GM15510 (cell line): ENCODE data around the gene OSBPL3.
A peak's percentile ranks its signal among the peaks of the same experiment; 100 is the strongest.

Experiments
- POLR2A ChIP-seq: IDR thresholded peaks from 3 replicates; pipeline ENCODE4 v1.6.1; 2011; ENCODE audit warnings: borderline replicate concordance; ENCODE audit not compliant: insufficient read length; ENCODE audit errors: extremely low read depth

The OSBPL3 gene

GRCh38 chr7:24760968-24761367 is 219.0 kb downstream of the OSBPL3 start:
- TF ChIP-seq POLR2A = no peak

GRCh38 chr7:24757353-24758275 is 222.4 kb downstream of the OSBPL3 start, which contains the start of gene GSDME:
Gene GSDME, minus strand, starts transcription at chr7:24757464. Its CDS starts 7,690 bp downstream, at chr7:24749774.
- peak; percentile 65 for TF ChIP-seq POLR2A

DNA sequence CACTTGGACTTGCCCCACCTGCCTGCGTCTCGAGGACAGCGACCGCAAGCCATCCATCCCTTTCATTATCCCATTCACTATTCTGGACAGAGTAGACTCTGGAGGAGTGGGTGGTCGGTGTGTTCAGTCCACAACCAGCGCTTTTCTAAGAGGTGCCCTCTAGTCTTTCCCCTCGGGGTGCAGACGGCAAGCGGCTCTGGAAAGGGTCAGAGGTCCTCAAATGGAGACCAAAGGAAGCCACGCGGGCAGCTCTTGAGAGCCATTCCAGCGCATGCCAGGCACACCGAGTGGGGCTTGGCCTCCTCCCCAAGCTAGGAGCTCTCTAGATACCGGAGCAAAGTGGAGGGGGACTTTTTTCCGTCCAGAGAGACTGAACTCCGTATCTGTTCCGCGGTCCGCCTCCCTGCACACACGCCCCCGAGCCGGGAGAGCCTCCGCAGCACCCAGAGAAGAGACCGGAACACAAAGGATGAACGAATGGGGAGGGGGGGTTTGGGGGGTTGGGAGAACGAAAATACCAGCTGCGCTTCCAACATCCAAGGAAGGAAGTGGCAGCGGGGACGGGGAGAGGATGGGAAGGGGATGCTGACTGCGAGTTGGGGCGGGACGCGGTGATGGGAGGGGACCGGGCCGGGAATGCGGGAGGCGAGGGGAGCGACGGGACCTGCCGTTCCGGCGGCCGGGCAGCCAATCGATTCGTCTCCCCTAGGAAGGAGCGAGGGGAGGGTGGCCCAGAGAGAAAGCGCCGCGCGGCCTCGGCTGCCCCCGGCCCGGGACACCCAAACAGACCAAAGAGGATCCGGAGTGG is 223.2 kb downstream of the OSBPL3 start:
- TF ChIP-seq POLR2A = no peak

- no peak for TF ChIP-seq POLR2A
These were observed 224.2 kb downstream of the OSBPL3 start for GRCh38 chr7:24755541-24756407.

- no peak for TF ChIP-seq POLR2A
These were observed 225.0 kb downstream of the OSBPL3 start for GRCh38 chr7:24754906-24755506.

- no peak for TF ChIP-seq POLR2A
These were observed 227.7 kb downstream of the OSBPL3 start for GRCh38 chr7:24752073-24752800.

- TF ChIP-seq POLR2A = no peak
These were observed 228.5 kb downstream of the OSBPL3 start for GRCh38 chr7:24751484-24751883.

GRCh38 chr7:24750441-24751055 is 229.4 kb downstream of the OSBPL3 start:
- TF ChIP-seq POLR2A = no peak

DNA sequence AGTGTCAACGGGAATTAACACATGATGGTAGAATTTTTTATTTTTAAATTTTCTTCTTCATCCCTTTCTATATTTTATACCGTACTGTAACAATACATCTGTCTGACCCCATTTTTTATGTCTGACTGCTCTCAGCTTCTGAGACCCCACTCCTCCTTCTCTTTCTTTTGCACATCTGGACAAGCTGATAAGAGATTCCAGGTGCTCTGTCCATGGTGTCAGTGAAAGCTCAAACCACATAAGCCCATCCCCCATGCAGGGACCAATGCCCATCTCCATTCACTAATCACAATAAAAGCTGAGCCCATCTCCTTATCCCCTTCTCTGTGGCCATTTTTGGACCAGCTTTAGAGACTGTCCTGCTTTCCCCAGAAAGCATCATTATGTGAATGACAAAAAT is 231.5 kb downstream of the OSBPL3 start:
- no peak for TF ChIP-seq POLR2A
